GM12873 (cell line): ENCODE measurements around the gene LILRB4.
A peak's percentile ranks its signal among the peaks of the same experiment; 100 is the strongest.

Experiments
- CTCF ChIP-seq: IDR thresholded peaks from 2 replicates; pipeline ENCODE4 v1.5.1; 2012; ENCODE audit warnings: low read depth, mild to moderate bottlenecking, moderate library complexity, low read length, control low read depth; ENCODE audit not compliant: insufficient read depth; ENCODE audit errors: missing control alignments

LILRB4 gene

GRCh38 chr19:54650108-54650655 lies 12.6 kb upstream of the LILRB4 start:
- TF ChIP-seq CTCF, result no peak

- TF ChIP-seq CTCF, result peak; percentile 56
Measured at GRCh38 chr19:54653181-54653809, 9.5 kb upstream of the LILRB4 start.

- TF ChIP-seq CTCF, result no peak
Measured at GRCh38 chr19:54654447-54655321, 8.1 kb upstream of the LILRB4 start.

GRCh38 chr19:54659300-54659699 lies 3.5 kb upstream of the LILRB4 start:
- no peak for TF ChIP-seq CTCF

- no peak for TF ChIP-seq CTCF
Measured at GRCh38 chr19:54660306-54660705, 2.5 kb upstream of the LILRB4 start.

- TF ChIP-seq CTCF, result no peak
Measured at GRCh38 chr19:54660964-54661363, 1.8 kb upstream of the LILRB4 start.

GRCh38 chr19:54661846-54662481 lies 821 bp upstream of the LILRB4 start:
- TF ChIP-seq CTCF, result no peak
